Neural crest cell (in vitro differentiated cells): ENCODE measurements around the gene CLEC17A. TPM values are rescaled to one million over a fixed set of nuclear protein-coding genes. Genes with fewer than 3 reads are reported as not detected.
"Not testable (repeated sequence)": the region's sequence is repeated elsewhere in the genome, so short reads cannot be mapped to it uniquely, and the experiment has no call there.

Experiments
- DNase-seq: peaks from one replicate; pipeline ENCODE4 v3.0.0; 2021; ENCODE audit warnings: low read depth, mixed read lengths, low spot score
- H3K27ac Mint-ChIP-seq: one replicate; pipeline ENCODE4 v1.8.0; 2021; ENCODE audit warnings: mild to moderate bottlenecking, mixed read lengths; ENCODE audit not compliant: unreplicated experiment
- H3K27me3 Mint-ChIP-seq: 2 replicates; pipeline ENCODE4 v1.8.0; 2021; ENCODE audit warnings: low read depth, mild to moderate bottlenecking, mixed read lengths
- H3K36me3 Mint-ChIP-seq: 2 replicates; pipeline ENCODE4 v1.8.0; 2021; ENCODE audit warnings: low read depth, mild to moderate bottlenecking, mixed read lengths
- H3K4me1 Mint-ChIP-seq: 2 replicates; pipeline ENCODE4 v1.8.0; 2021; ENCODE audit warnings: mixed read lengths
- H3K4me3 Mint-ChIP-seq: one replicate; pipeline ENCODE4 v1.8.0; 2021; ENCODE audit warnings: mild to moderate bottlenecking, mixed read lengths
- H3K9me3 Mint-ChIP-seq: 2 replicates; pipeline ENCODE4 v1.8.0; 2021; ENCODE audit warnings: mixed read lengths
- long read RNA-seq: library from polyadenylated mRNA; unstranded; transcript quantifications from one replicate; pipeline ENCODE4 v2.0.0, GENCODE V29; 2020
- total RNA-seq: library from RNA; stranded (reverse); gene quantifications from 2 replicates; pipeline ENCODE4 v1.2.1, GENCODE V29; 2021
- TF ChIP-seq, protein P1 (sequence below): fragments of 200-600 bp; sonication (generic); conservative IDR thresholded peaks from 2 replicates; pipeline ENCODE4 v1.5.0; 2021; ENCODE audit warnings: antibody characterized with exemption, mild to moderate bottlenecking

CLEC17A gene, protein sequence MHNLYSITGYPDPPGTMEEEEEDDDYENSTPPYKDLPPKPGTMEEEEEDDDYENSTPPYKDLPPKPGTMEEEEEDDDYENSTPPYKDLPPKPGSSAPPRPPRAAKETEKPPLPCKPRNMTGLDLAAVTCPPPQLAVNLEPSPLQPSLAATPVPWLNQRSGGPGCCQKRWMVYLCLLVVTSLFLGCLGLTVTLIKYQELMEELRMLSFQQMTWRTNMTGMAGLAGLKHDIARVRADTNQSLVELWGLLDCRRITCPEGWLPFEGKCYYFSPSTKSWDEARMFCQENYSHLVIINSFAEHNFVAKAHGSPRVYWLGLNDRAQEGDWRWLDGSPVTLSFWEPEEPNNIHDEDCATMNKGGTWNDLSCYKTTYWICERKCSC
- not detected in 2 replicates for total RNA-seq
- long read RNA-seq, result 0 reads

DNA sequence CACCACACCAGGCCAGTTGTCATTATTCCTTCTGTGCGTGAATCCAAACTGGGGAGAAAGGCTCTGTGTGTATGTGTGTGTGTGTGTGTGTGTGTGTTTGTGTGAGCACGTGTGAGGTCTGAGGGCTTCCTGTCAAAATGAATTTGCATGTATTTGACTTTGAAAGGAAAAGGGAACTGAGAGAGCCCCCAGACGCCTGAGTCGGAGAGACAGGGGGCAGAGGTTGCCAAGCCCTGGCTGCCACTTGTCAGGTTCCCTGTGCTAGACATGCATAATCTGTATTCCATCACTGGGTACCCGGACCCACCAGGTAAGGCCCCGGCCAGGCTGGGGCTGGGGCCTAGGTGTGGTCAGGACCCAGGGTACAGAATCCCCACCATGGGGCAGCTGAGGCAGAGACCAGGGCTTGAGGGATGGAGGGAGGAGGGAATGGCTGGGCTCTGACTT is at the start of gene CLEC17A:
CLEC17A (plus strand) TSS at position 191 of the 447 bp plus-strand sequence; CDS start at position 268, 77 bp downstream.
- TF ChIP-seq, protein P1, sequence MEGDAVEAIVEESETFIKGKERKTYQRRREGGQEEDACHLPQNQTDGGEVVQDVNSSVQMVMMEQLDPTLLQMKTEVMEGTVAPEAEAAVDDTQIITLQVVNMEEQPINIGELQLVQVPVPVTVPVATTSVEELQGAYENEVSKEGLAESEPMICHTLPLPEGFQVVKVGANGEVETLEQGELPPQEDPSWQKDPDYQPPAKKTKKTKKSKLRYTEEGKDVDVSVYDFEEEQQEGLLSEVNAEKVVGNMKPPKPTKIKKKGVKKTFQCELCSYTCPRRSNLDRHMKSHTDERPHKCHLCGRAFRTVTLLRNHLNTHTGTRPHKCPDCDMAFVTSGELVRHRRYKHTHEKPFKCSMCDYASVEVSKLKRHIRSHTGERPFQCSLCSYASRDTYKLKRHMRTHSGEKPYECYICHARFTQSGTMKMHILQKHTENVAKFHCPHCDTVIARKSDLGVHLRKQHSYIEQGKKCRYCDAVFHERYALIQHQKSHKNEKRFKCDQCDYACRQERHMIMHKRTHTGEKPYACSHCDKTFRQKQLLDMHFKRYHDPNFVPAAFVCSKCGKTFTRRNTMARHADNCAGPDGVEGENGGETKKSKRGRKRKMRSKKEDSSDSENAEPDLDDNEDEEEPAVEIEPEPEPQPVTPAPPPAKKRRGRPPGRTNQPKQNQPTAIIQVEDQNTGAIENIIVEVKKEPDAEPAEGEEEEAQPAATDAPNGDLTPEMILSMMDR, result no peak
- no peaks in the 10 kb centered on the region for H3K36me3 Mint-ChIP-seq
- no peaks in the 10 kb centered on the region for H3K9me3 Mint-ChIP-seq
- DNase-seq, result no peak
- peaks cover 21% of the 10 kb centered on the region for H3K27me3 Mint-ChIP-seq
- no peaks in the 10 kb centered on the region for H3K4me1 Mint-ChIP-seq
- no peak within 1 kb of the TSS for H3K4me3 Mint-ChIP-seq
- no peak within 1 kb of the TSS for H3K27ac Mint-ChIP-seq

DNA sequence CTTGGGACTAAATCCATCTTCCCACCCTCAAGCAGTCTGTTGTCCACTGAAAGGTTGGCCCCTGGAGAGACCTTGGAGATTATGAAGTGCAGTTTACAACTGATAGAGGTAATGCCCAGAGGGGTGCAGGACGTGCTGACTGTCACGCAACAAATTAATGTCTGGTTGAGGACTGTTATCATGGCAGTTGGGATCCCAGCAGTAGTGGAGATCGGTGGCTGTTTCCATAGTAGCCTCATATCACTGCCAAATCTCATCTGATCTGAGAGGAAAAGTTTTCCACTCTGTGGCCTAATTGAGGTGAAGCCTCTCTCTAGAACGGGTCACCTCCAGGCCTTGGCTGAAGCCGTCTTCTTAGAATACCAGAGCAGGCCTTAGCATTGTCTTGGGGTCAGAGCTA is 49.4 kb upstream of the CLEC17A start:
- Mint-ChIP-seq H3K9me3 (no peaks in the 10 kb centered on the region), H3K27ac (no peak overlapping the region), H3K4me3 (peak overlapping the region; percentile 29), H3K27me3 (no peaks in the 10 kb centered on the region), H3K36me3 (no peaks in the 10 kb centered on the region), H3K4me1 (peaks cover 34% of the 10 kb centered on the region)
- DNase-seq, result no peak
- TF ChIP-seq, protein P1, result no peak

DNA sequence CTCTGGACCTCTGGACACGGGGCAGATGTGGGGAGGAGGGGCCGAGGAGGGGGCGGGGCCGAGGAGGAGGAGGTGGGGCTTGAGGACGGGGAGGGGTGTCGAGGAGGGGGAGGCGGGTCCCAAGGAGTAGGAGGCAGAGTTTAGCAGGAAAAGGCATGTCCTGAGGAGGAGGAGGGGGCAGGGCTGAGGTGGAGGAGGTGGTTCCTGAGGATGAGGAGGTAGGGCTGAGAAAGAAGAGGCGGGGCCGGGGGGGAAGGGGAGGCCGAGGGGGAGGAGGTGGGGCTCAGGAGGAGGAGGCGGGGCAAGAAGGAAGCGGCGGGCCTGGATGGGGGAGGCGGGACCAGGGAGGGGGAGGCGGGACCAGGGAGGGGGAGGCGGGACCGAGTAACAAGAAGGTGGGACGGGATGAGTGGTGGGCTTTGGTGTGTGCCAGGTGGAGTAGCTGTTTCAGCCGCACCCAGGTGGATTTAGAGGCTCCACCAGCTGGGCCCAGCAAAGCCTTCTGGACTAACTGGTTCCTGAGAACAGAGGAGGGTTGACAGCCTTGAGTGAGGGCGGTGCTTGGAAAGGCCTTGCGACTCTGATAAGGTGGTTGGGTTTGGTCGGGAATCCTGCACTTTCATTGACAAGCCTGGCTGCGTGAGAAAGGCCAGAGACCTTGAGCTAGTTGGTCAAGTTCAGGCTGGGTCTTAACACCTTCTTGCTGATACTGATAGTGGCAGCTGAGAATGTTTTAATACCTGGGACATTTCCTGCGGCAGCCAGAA is 45.8 kb upstream of the CLEC17A start:
- Mint-ChIP-seq H3K4me3 (no peak overlapping the region), H3K4me1 (peaks cover 15% of the 10 kb centered on the region), H3K27ac (no peak overlapping the region)

DNA sequence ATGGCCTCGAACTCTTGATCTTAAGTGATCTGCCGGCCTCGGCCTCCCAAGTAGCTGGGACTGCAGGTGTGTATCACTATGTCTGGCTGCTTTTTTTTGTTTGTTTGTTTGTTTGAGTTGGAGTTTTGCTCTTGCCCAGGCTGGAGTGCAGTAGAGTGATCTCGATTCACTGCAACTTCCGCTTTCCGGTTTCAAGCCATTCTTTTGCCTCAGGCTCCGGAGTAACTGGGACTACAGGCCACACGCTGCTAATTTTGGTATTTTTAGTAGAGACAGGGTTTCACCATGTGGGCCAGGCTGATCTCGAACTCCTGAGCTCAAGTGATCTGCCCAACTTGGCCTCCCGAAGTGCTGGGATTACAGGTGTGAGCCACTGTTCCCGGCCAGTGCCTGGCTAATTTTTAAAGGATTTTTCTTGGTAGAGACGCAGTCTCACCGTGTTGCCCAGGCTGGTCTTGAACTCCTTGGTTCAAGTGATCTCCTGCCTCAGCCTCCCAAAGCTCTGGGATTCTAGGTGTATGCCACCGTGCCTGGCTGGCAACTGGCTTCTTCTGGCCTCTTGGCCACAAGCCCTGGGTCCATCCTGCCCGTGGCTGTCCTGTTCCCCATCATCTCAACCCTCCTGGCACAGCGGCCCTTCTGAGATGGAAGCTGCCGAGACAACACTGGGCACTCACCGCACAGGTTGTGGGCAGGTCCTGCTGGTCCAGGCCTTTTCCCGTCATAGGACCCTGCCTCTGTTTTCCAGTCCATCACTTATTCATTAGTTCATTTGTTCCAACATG is 42.0 kb upstream of the CLEC17A start:
- Mint-ChIP-seq H3K27ac (peak overlapping the region; percentile 35), H3K4me3 (no peak overlapping the region)

More for the DNA sequence above, 45.8 kb upstream of the CLEC17A start:
- Mint-ChIP-seq H3K9me3 (no peaks in the 10 kb centered on the region), H3K36me3 (no peaks in the 10 kb centered on the region), H3K27me3 (no peaks in the 10 kb centered on the region)
- DNase-seq, result peak; percentile 44
- TF ChIP-seq, protein P1, result no peak

DNA sequence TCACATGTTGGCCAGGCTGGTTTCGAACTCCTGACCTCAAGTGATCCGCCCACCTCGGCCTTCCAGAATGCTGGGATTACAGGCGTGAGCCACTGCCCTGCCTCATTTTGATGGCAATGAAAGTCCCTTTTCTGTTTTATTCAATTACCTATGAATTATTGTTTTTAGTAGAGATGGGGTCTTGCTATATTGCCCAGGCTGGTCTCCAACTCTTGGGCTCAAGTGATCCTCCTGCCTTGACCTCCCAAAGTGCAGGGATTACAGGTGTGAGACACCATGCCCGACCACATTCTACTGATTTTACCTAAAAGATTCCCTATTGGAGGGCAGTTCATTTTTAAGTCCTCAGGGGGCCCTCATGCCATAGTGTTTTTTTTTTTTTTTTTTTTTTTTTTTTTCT is 40.9 kb upstream of the CLEC17A start:
- H3K9me3 Mint-ChIP-seq, H3K36me3 Mint-ChIP-seq, H3K27me3 Mint-ChIP-seq, H3K4me3 Mint-ChIP-seq, H3K4me1 Mint-ChIP-seq, H3K27ac Mint-ChIP-seq, DNase-seq: not testable (repeated sequence)

More for the DNA sequence above, 42.0 kb upstream of the CLEC17A start:
- no peaks in the 10 kb centered on the region for H3K27me3 Mint-ChIP-seq
- TF ChIP-seq, protein P1, result no peak
- no peak for DNase-seq
- no peaks in the 10 kb centered on the region for H3K9me3 Mint-ChIP-seq
- H3K36me3 Mint-ChIP-seq, result no peaks in the 10 kb centered on the region
- H3K4me1 Mint-ChIP-seq, result peaks cover 10% of the 10 kb centered on the region
